ENCODE results near the gene KCNQ1.

The KCNQ1 gene

DNA sequence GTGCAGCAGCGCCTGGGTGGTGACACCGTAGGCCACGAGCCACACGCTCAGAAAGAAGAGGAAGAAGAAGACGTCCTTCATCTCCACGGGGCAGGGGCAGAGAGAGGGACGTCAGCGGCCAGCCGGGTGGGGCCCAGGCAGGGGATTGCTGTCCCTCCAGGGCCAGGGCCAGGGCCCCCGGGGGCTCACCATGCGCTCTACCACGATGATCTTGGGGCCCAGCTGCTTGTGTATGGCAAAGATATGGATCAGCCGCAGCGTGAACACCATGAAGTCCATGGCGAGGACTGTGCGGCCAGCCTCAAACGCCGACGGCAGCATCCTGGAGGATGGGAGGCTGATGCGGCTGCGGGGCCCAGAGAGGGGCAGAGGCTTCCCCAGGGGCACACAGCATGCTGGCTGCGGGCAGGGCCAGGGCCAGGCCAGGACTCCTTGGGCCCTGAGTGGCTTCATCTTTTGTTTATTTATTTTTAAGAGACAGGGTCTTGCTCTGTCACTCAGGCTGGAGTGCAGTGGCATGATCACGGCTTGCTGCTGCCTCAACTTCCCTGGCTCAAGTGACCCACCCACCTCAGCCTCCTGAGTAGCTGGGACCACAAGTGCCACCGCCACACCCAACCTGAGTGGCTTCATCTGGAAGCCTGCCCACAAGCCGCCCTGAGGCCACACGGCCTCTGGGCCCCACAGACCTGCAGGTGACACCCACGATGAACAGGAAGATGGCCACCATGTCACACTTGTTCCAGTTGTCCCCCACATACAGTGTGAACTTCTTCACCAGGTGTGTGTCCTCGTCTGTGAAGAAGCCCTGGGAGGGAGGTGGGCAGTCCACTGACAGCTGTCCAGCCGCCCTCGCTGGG lies 33.1 kb upstream of the KCNQ1 start:
- FAIRE-seq (no peak), DNase-seq (ENCODE audit: insufficient read length) (no peak)
- TF ChIP-seq TAF1 (IDR thresholded peaks at IDR 0.05; ENCODE audit: borderline replicate concordance, low read depth, low read length) (no peak), POLR2AphosphoS5 (IDR thresholded peaks at IDR 0.05; ENCODE audit: low read depth, low read length) (no peak), POLR2A (IDR thresholded peaks at IDR 0.05; ENCODE audit: low read depth, low read length) (no peak)

DNA sequence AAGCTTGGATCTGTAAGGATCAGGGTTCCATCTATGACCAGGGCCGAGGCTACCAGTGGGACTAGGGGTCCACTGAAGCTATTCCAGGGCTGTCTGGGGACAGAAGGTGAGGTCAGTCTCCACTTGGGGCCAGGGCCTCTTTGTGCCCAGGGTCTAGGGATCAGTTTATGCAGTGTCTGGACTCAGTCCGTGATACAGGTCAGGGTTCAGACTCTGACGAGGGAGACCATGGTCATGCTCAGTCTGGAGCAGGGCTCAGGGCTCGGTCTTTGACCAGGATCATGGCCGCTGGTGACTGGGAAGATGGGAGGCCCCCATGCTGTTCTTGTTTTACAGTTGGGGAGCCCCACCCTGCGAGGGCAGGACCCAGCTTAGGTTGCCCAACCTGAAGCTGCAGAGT lies 32.5 kb upstream of the KCNQ1 start:
- FAIRE-seq (no peak), DNase-seq (ENCODE audit: insufficient read length) (no peak)
- TF ChIP-seq TAF1 (IDR thresholded peaks at IDR 0.05; ENCODE audit: borderline replicate concordance, low read depth, low read length) (no peak), POLR2A (IDR thresholded peaks at IDR 0.05; ENCODE audit: low read depth, low read length) (no peak), POLR2AphosphoS5 (IDR thresholded peaks at IDR 0.05; ENCODE audit: low read depth, low read length) (no peak)

DNA sequence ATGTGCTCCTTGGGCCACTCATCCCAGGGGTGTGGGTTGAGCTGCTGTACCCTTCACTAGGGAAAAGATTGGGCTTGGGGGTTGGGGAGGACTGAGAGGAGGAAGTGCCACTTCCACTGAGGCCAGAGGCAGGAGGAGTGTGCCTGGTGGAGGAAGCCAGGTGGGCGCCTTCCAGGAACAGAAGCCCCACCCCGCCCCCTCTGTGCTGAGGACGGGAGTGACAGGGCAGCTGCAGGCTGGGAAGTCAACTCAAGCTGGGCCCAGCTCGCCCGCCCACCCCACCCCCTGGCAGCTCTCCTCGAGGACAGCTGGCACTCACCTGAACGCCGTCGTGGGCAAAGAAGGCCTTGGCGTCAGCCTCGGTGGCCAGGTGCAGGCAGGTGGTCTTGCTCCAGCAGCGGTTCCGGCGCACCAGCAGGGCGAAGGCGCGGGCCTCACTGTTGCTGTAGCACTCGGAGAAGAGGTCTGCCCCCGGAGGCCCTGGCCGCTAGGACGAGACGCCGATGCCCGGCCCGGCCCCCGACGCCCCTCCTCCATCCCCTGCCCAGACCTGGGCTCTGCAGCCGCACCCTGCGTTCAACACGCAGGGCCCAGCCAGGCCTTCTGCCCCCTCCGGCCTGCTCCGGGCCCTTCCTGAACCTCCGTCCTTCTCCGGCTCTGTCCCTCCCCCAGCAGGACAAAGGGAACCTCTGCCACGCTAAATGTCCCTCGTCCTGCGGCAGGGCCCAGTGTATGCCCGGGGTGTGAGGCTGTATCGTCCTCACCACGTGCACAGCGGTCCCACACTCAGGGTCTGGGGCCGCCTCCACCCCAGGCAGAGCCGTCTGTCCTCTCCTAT lies 30.8 kb upstream of the KCNQ1 start:
- FAIRE-seq = no peak
- DNase-seq (ENCODE audit: insufficient read length) = no peak

DNA sequence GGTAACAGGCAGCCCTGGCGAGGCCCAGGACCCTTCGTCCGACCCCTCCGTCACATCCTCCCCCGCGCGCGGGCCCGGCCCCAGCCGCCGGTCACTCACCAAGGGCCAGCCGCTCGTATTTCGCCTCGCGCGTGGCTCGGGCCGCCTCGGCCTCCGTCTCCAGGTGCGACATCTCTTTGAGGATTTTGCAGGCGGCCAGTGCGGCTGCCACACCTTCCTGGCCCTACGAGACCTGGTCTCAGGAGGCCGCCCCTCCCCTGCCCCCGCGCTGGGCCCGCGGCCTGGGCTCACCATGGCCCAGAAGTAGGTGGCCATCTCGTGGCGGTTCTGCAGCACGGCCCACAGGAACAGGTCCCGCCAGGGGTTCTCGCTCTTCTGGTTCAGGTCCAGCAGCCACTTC lies 30.2 kb upstream of the KCNQ1 start:
- FAIRE-seq = no peak
- no peak for DNase-seq (ENCODE audit: insufficient read length)
- no peak for TF ChIP-seq POLR2AphosphoS5 (IDR thresholded peaks at IDR 0.05; ENCODE audit: low read depth, low read length)
- TF ChIP-seq POLR2A (IDR thresholded peaks at IDR 0.05; ENCODE audit: low read depth, low read length) = no peak
- TF ChIP-seq TAF1 (IDR thresholded peaks at IDR 0.05; ENCODE audit: borderline replicate concordance, low read depth, low read length) = no peak

More for the DNA sequence above, 30.8 kb upstream of the KCNQ1 start:
- TF ChIP-seq TAF1 (IDR thresholded peaks at IDR 0.05; ENCODE audit: borderline replicate concordance, low read depth, low read length) = no peak
- no peak for TF ChIP-seq POLR2A (IDR thresholded peaks at IDR 0.05; ENCODE audit: low read depth, low read length)
- TF ChIP-seq POLR2AphosphoS5 (IDR thresholded peaks at IDR 0.05; ENCODE audit: low read depth, low read length) = no peak

DNA sequence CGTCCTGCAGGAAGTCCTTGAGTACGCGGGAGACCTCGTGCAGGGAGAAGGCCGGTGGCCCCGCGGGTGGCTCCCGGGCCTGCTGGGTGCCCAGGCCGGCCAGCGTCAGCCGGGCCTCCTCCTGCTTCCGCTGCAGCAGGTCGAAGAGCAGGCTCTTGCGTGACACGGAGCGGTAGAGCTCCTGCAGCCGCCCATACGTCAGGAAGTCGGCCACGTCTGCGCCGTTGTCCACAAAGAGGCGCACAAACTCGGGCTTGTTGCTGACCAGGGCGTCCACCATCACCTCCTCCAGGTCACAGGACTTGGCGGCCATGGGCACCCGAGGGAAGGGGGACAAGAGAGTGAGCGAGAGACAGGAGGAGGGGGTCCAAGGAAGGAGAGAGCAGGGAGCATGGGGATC lies 29.6 kb upstream of the KCNQ1 start:
- DNase-seq (ENCODE audit: insufficient read length) (no peak), FAIRE-seq (no peak)
- TF ChIP-seq POLR2A (IDR thresholded peaks at IDR 0.05; ENCODE audit: low read depth, low read length) (no peak), POLR2AphosphoS5 (IDR thresholded peaks at IDR 0.05; ENCODE audit: low read depth, low read length) (no peak), TAF1 (IDR thresholded peaks at IDR 0.05; ENCODE audit: borderline replicate concordance, low read depth, low read length) (no peak)

DNA sequence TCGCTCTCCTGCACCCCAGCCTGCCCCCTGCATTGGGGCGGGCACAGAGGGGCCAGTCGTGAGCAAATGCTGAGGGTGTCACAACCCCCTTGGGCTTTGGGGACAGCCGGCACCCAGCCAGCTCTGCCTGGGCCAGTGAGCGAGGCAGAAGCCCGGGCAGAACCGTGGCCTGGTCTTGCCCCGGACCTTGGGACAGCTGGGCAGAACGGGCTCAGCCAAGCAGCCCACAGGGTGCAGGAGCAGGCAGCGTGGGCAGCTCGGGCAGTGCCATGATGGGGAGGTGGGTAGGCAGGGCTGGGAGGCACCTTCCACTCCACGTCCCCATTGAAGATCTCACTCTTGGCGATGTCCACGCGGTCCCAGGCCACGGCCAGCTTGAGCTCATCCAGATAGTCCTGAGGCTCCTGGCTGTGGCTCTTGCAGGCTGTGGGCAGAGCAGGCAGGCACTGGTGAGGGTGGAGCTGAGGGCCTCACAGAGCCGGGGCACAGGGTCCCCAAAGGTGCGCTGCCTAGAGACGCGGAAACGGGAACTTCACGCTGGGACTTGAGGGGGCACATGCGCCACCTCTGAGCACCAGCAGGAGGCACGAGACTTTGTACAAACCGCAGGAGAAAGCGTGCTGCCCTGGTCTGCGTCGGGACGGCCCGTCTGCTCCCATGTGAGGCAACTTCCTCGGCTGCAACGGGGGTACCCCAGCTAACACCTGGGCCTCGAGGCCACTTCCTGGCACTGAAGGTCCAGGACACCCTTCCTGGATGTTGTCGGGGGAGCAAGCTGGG lies 29.0 kb upstream of the KCNQ1 start:
- FAIRE-seq (no peak), DNase-seq (ENCODE audit: insufficient read length) (no peak)

DNA sequence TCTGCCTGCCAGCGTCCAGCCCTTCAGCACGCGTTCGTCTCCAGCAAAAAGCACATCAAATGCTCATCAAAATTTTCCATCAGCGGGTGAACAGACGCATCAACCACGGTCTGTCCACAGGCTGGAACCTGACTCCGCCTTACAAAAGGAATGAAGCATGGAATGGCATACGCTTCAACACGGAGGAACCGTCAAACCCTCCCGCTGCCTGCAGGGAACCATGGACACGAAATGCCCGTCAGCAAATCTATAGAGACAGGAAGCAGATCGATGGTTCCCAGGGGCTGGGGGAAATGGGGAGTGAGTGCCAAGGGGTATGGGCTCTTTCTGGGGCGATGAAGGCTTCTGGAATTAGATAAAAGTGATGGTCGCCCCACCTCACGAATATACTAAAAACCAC lies 28.0 kb upstream of the KCNQ1 start:
- TF ChIP-seq POLR2A (IDR thresholded peaks at IDR 0.05; ENCODE audit: low read depth, low read length) (no peak), POLR2AphosphoS5 (IDR thresholded peaks at IDR 0.05; ENCODE audit: low read depth, low read length) (no peak), TAF1 (IDR thresholded peaks at IDR 0.05; ENCODE audit: borderline replicate concordance, low read depth, low read length) (no peak)
- DNase-seq (ENCODE audit: insufficient read length) (no peak), FAIRE-seq (no peak)

More for the DNA sequence above, 29.0 kb upstream of the KCNQ1 start:
- TF ChIP-seq TAF1 (IDR thresholded peaks at IDR 0.05; ENCODE audit: borderline replicate concordance, low read depth, low read length) (no peak), POLR2AphosphoS5 (IDR thresholded peaks at IDR 0.05; ENCODE audit: low read depth, low read length) (no peak), POLR2A (IDR thresholded peaks at IDR 0.05; ENCODE audit: low read depth, low read length) (no peak)

DNA sequence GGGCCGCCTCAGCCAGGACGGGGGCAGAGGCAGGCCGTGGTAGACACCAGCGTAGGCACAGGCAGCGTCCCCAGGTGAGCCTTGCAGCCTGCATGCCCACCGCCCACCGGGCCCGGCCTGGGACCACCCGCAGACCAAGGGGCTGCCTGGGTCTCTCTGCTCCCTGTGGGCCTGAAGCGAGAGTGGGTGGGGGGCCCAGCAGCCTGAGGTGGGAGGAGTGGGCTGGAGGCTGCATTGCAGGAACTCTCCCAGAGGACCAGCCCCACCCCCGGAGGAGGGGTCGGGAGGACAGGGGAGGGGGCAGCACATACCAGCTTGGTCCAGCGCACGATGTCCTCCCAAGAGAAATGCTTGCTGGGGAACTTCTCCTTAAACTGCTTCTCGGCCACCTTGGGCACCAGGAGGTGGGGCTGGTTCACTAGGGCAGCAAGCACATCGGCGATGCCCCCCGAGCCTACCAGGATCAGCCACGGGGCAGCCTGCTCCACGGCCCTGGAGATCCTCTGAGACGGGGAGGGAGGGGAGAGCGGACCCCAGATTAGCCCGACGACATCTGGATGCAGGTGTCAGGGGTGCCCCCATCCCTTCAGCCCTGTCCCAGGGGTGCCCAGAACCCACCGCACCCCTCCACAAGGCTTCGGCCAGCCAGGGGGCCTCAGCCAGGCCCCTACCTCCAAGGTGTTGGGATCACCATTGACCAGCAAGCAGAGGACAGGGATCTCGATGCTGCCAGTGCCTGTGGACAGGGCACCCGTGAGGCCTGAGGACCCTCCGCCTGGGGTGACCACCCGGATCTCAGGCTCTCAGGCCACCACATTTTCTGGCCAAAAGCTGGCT lies 26.7 kb upstream of the KCNQ1 start:
- TF ChIP-seq TAF1 (IDR thresholded peaks at IDR 0.05; ENCODE audit: borderline replicate concordance, low read depth, low read length) = no peak
- no peak for TF ChIP-seq POLR2A (IDR thresholded peaks at IDR 0.05; ENCODE audit: low read depth, low read length)
- TF ChIP-seq POLR2AphosphoS5 (IDR thresholded peaks at IDR 0.05; ENCODE audit: low read depth, low read length) = no peak
- FAIRE-seq (no peak), DNase-seq (ENCODE audit: insufficient read length) (no peak)

DNA sequence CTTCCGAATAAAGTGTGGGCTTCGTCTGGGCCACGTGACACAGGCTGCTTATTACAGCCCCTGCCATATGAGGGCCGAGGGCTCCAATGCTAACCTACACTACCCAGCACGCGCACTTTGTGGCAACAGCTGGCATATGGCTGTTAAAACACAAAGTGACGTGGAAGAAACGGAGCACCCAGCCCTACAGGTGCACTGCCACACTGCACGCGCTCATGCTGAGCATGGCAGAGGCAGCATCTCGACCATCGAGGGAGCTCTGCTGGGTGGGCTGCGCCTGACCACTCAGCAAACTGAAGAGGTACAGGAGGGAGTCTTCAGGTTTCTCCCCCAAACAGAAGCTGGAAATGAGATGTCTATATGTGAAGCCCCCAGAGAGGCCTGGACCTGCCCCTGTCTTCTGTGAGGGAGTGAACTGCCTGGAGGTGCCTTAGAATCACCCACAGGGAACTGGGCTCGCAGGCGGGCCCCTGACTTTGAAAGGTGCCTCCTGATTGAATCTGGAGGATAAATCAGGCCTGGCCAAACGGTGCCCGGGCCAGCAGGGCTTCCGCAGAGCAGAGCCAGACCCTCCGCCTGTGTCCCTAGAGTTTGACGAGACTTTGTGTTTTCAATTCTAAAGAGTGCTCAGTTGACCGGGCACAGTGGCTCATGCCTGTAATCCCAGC lies 26.0 kb upstream of the KCNQ1 start:
- FAIRE-seq = no peak
- no peak for DNase-seq (ENCODE audit: insufficient read length)
- no peak for TF ChIP-seq POLR2AphosphoS5 (IDR thresholded peaks at IDR 0.05; ENCODE audit: low read depth, low read length)
- TF ChIP-seq POLR2A (IDR thresholded peaks at IDR 0.05; ENCODE audit: low read depth, low read length) = no peak
- no peak for TF ChIP-seq TAF1 (IDR thresholded peaks at IDR 0.05; ENCODE audit: borderline replicate concordance, low read depth, low read length)

Data from GM12892 (cell line).